Kasumi-1 (cell line): ENCODE results near the gene SNCA.

Source experiments
- DNase-seq, 2 experiments: peaks; one replicate each; lab custom pipeline; 2025; lab: John Stamatoyannopoulos, UW

The SNCA gene

GRCh38 chr4:89754531-89754930 lies 82.4 kb downstream of the SNCA start:
- DNase-seq, result no peak

DNA sequence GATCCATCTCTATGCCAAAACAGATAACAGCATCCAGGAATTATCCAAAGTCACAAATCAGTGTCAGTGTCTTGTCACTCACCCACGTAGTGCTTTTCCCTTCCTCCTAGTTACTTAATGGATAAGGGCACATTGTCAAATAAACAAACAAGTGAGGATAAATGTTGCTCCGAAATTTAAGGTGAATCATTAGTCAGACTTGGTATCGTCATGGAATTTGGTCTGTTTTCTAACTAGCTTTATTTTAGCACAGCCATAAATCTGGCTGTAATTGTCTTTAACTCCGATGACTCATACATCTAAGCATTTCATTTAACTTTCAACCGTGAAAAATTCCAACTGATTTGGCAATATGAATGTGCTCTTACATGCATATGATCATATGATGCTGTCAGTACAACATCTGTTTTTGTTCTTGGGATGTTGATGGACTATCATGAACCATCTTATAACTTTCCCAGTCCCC lies 83.3 kb downstream of the SNCA start:
- no peak for DNase-seq

- no peak for DNase-seq
Measured at GRCh38 chr4:89752932-89753598, 83.9 kb downstream of the SNCA start.

- no peak for DNase-seq
Measured at GRCh38 chr4:89751416-89751815, 85.5 kb downstream of the SNCA start.

GRCh38 chr4:89746377-89746776 lies 90.6 kb downstream of the SNCA start:
- DNase-seq, result no peak

DNA sequence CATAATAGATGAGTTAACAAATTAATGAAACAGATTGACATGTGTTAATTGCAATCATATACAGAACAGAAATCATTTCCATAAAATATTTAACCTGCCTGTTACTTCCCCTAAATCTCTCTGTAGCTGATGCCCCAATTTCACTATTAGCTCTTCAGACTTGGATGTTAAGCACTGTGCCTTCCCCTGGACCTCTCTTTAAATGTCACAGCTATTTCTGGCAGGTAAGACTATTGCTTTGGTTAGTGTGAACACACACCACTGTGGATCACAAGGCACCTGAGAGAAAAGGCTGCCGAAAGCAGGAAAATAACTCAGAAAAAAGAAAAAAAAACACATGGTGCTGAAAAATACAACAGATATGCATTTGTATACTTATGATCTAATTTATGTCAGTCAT lies 91.3 kb downstream of the SNCA start:
- no peak for DNase-seq

GRCh38 chr4:89744914-89745313 lies 92.0 kb downstream of the SNCA start:
- DNase-seq, result no peak

GRCh38 chr4:89741768-89742167 lies 95.2 kb downstream of the SNCA start:
- DNase-seq, result no peak

DNA sequence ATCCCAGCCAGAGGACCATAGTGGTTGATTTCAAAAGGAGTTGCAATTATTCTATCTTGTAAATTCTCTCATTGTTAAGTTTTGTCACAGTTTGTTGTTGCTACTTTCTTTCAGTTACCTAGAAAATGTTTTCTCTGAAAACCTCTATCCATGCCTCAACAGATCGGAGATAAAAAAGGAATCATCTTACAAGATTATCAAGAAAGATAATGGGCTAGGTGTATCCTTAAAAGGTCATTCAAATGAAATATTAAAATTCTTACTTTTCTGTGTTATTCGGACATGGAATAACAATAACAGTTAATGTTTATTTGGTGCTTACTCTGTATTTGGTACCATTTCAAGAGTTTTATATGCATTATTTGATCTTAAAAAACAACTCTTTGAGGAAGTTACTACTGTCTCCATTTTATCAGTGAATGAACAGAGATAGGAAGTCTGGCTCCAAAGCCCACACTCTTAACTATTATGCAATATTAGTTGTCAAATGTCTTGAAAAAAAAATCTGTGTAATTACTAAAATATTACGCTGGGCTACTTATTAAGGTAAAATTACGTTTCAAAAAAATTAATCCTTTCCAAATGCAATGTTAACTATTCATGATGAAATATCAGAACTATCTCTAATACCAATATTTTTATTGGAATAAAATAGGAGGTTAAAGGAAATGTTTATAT lies 97.5 kb downstream of the SNCA start:
- DNase-seq, result no peak

GRCh38 chr4:89737888-89738287 lies 99.1 kb downstream of the SNCA start:
- DNase-seq, result no peak

DNA sequence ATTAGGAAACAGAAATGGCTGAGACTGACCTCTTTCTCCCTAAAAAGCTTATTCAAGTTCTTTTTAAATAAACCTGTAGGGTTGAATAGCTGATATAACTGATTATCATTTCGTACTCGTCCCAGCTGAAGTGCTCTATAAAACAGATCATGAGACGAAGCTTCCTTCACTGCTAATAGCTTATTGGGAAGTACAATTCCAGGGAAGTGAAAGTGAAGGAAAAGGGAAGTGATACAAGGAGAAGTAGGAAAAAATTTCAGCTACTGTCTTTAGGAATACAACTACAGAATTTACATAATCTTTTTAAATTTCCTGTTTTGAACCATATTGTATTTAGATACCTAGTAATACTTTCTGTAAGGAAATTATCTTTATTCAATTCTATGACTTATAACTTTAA lies 103.0 kb downstream of the SNCA start:
- DNase-seq, result no peak

DNA sequence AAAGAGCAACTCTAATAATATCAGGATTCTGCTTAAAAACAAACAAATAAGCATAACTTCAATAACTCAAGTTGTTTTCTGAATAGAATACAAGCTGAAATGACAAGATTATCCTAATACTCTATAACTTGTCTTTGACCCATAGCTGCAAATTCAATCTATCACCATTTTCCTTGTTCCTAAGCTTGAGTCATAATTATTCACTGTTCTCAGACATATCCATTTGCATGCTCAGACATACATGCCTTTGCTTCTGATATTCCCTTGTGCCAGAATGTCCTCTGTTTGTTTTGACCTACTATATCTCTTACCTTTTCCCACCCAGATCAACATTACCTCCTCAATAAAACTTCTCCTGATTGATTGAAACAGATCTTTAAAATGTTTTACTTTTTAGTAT lies 109.7 kb downstream of the SNCA start:
- DNase-seq, result no peak

- DNase-seq, result no peak
Measured at GRCh38 chr4:89725268-89725667, 111.7 kb downstream of the SNCA start.

GRCh38 chr4:89724716-89725115 lies 112.2 kb downstream of the SNCA start:
- DNase-seq, result peak; percentile 12 to 19

GRCh38 chr4:89723096-89723495 lies 113.9 kb downstream of the SNCA start:
- DNase-seq, result no peak

DNA sequence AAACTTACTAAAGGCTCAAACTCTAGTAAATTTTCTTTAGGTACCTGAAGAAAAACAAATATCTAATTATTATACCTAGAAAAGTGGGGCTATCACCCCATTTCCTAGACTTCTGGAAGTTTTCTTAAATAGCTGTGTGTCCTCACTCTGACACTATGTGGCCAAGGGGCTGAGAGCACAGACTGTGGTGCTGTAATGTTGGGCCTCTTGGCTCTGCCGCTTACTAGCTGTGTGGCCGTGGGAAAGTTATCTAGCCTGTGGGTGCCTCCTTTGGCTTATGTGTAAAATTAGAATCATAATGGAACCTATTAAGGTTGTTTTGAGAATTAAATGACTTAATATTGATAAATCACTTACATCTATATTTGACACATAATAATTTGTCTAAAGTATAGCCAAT lies 114.4 kb downstream of the SNCA start:
- DNase-seq, result no peak

DNA sequence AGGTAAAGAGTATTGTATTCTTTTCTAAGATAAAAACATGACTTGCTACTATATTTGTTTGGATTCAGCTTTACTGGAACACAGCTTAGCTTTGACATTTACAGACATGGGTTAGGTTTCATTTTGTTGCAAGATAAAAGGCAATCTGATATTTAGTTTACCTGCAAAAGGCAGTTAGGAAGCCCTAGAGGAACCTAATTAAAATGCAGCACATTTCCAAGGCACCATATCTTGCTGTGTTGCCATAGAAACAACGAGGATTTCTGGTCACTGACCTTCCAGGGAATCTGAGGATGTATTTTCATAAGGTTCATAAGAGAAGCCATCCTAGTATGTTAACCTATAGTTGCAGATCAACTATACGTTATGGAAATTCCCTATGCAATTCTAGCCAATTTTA lies 116.0 kb downstream of the SNCA start:
- DNase-seq, result no peak

- no peak for DNase-seq
Measured at GRCh38 chr4:89719536-89720090, 117.3 kb downstream of the SNCA start.

DNA sequence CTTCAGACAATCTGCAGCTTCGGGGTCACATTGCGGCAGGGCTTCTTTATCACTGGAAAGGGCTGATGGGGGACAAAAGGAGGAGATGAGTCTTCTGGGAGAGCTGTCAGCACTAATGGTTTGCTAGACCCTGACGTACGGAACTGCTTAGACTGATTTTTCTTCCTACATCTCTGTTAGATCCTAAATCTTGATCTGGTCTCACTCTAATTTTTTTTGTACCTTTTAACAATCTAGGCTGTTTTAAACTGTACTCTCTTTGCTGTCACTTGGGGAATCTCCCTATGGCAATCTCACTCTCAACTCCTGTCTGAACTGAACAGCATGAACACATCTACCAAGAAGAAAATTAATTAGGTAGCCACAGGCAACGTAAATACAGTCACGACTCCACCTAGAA lies 120.1 kb downstream of the SNCA start:
- DNase-seq, result no peak

GRCh38 chr4:89715631-89716030 lies 121.3 kb downstream of the SNCA start:
- DNase-seq, result no peak

GRCh38 chr4:89712827-89713226 lies 124.1 kb downstream of the SNCA start:
- DNase-seq, result no peak

DNA sequence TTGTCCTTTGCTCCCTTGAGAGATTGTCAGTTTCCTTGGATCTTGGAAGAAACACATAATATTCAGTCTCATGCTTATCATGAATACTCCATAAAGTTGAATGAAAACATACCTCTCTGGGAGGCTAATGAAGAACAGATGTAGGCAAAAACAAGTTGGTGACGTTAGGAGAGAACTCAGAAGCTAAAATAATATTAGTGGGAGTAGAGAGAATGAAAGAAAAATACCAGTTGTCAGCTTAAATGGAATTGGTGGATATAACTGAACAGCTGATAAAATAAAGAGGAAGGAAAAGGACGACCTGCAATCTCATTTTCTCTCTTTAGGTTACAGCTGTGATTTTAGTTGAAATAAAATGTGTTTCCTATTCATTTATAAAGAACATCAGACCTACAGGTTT lies 124.8 kb downstream of the SNCA start:
- DNase-seq, result no peak

- peak; percentile 50 to 55 for DNase-seq
Measured at GRCh38 chr4:89708903-89709421, 128.0 kb downstream of the SNCA start.
